SU-DHL-6 (cell line): ENCODE results near the gene MREG.

Experiments
- H2AFZ ChIP-seq: fragments of 200-600 bp; sonication (generic); 2 replicates; pipeline ENCODE4 v1.6.1; 2014; ENCODE audit warnings: low read depth, mild to moderate bottlenecking, moderate library complexity, mixed read lengths, antibody characterized with exemption, low read length; ENCODE audit not compliant: severe bottlenecking
- H3F3A ChIP-seq: fragments of 200-600 bp; shearing (Covaris generic); 2 replicates; pipeline ENCODE4 v1.6.0; 2016; ENCODE audit warnings: antibody characterized with exemption, mild to moderate bottlenecking; ENCODE audit not compliant: insufficient read depth
- H3K27ac ChIP-seq: fragments of 200-600 bp; sonication (generic); 2 replicates; pipeline ENCODE4 v1.5.1; 2016; ENCODE audit warnings: low read depth, mild to moderate bottlenecking, low read length, moderate library complexity, mixed read lengths
- H3K27me3 ChIP-seq: fragments of 200-600 bp; sonication (generic), shearing (Covaris generic); 2 replicates; pipeline ENCODE4 v1.6.0; 2014; ENCODE audit warnings: mild to moderate bottlenecking, low read length
- H3K36me3 ChIP-seq: fragments of 200-600 bp; sonication (generic); 2 replicates; pipeline ENCODE4 v1.6.1; 2014; ENCODE audit warnings: mild to moderate bottlenecking, low read length, mixed read lengths
- H3K4me2 ChIP-seq: fragments of 300-600, 200-600 bp; shearing (Covaris generic), sonication (generic); 2 replicates; pipeline ENCODE4 v1.6.0; 2014; ENCODE audit warnings: low read length, low read depth, mild to moderate bottlenecking; ENCODE audit not compliant: poor library complexity, severe bottlenecking
- H3K4me3 ChIP-seq: fragments of 200-600 bp; sonication (generic); 2 replicates; pipeline ENCODE4 v1.5.1; 2014; ENCODE audit warnings: antibody characterized with exemption, low read length, mild to moderate bottlenecking, mixed read lengths; ENCODE audit not compliant: insufficient read depth, poor library complexity, severe bottlenecking
- H3K79me2 ChIP-seq: fragments of 200-600 bp; sonication (generic); 2 replicates; pipeline ENCODE4 v1.6.1; 2014; ENCODE audit warnings: mild to moderate bottlenecking, low read length, moderate library complexity; ENCODE audit not compliant: insufficient read depth
- H3K9ac ChIP-seq: fragments of 200-600 bp; sonication (generic); 2 replicates; pipeline ENCODE4 v1.7.0; 2014; ENCODE audit warnings: mild to moderate bottlenecking, low read length
- H3K9me2 ChIP-seq: fragments of 200-600 bp; sonication (generic); replicated peaks from 2 replicates; pipeline ENCODE4 v1.6.1; 2014; ENCODE audit warnings: low read length; ENCODE audit not compliant: insufficient read depth
- H3K9me3 ChIP-seq: fragments of 200-600 bp; sonication (generic); 2 replicates; pipeline ENCODE4 v1.6.1; 2014; ENCODE audit warnings: low read length, mixed read lengths; ENCODE audit not compliant: insufficient read depth
- H4K20me1 ChIP-seq: fragments of 200-600 bp; sonication (generic); 2 replicates; pipeline ENCODE4 v1.6.1; 2014; ENCODE audit warnings: low read depth, mild to moderate bottlenecking, antibody characterized with exemption, low read length, moderate library complexity, mixed read lengths
- EZH2phosphoT487 ChIP-seq: fragments of 200-600 bp; sonication (generic), shearing (Covaris generic); conservative IDR thresholded peaks from 2 replicates; pipeline ENCODE4 v1.6.1; 2018; ENCODE audit warnings: mild to moderate bottlenecking, antibody characterized with exemption, low read length, moderate library complexity, mixed read lengths
- TF ChIP-seq, protein P1 (sequence below): fragments of 200-600 bp; sonication (generic); IDR thresholded peaks from one replicate; pipeline ENCODE4 v1.5.1; 2017; ENCODE audit warnings: antibody characterized with exemption, mild to moderate bottlenecking, low read length, moderate library complexity; ENCODE audit not compliant: insufficient read depth, poor library complexity, severe bottlenecking

The MREG gene

DNA sequence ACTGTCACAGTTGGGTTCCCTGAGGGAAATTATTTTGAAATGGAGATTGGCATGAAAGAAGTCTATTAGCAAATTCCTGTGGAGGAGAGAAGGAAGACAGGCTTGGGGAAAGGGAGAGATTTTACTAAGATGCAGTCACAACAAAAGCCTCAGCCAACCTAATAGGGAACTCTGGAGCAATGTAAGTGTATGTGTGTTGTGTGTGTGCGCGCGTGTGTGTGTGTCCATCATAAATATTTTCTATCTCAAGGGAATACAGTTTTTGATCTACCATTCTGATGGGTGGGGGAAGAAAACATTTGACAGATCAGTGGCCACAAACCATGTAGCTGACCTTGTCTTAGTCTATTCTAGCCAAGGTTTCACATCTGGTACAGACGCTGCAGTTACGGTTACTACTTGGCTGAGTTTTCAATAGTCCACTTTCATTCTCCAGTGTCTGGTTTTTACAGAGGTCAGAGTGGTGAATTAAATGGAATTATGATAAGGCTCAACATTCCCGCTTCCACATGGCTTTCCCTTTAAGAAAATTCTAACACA, 72.6 kb downstream of the MREG start:
- no peaks in the 10 kb centered on the region for H3K79me2 ChIP-seq
- no peaks in the 10 kb centered on the region for H3K27me3 ChIP-seq
- H4K20me1 ChIP-seq: no peaks in the 10 kb centered on the region
- no peaks in the 10 kb centered on the region for H3K36me3 ChIP-seq
- H3K9ac ChIP-seq: no peak overlapping the region
- TF ChIP-seq, protein P1, sequence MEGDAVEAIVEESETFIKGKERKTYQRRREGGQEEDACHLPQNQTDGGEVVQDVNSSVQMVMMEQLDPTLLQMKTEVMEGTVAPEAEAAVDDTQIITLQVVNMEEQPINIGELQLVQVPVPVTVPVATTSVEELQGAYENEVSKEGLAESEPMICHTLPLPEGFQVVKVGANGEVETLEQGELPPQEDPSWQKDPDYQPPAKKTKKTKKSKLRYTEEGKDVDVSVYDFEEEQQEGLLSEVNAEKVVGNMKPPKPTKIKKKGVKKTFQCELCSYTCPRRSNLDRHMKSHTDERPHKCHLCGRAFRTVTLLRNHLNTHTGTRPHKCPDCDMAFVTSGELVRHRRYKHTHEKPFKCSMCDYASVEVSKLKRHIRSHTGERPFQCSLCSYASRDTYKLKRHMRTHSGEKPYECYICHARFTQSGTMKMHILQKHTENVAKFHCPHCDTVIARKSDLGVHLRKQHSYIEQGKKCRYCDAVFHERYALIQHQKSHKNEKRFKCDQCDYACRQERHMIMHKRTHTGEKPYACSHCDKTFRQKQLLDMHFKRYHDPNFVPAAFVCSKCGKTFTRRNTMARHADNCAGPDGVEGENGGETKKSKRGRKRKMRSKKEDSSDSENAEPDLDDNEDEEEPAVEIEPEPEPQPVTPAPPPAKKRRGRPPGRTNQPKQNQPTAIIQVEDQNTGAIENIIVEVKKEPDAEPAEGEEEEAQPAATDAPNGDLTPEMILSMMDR: no peak
- TF ChIP-seq EZH2phosphoT487: no peak
- H3K9me2 ChIP-seq: no peaks in the 10 kb centered on the region
- no peak overlapping the region for H3K27ac ChIP-seq
- H3K4me3 ChIP-seq: no peak overlapping the region
- H3F3A ChIP-seq: no peaks in the 10 kb centered on the region
- H3K9me3 ChIP-seq: no peaks in the 10 kb centered on the region
- no peak overlapping the region for H2AFZ ChIP-seq
- H3K4me2 ChIP-seq: no peak overlapping the region

DNA sequence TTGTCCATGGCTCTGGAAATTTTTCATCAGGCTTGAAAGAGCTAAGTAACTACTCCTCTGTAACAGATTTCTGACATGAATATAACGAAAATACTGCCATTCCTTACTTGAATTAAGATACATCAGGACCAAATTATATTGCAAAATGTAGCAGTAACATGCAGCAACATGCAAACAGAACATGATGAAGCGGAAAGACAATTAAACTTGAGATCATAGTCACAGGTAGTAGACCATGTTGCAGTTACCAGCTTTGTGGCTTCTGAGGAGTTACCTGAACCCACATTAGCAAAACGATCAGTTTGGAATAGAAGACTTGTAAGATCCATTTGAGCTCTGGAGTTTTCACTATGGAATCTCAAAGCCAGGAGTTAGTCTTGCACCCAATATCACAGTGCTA, 76.2 kb downstream of the MREG start:
- Histone ChIP-seq H3K79me2 (no peaks in the 10 kb centered on the region), H3K9ac (no peak overlapping the region), H2AFZ (no peak overlapping the region), H3K36me3 (no peaks in the 10 kb centered on the region), H4K20me1 (no peaks in the 10 kb centered on the region), H3K4me3 (no peak overlapping the region), H3K27me3 (no peaks in the 10 kb centered on the region), H3K4me2 (no peak overlapping the region), H3F3A (no peaks in the 10 kb centered on the region), H3K9me2 (no peaks in the 10 kb centered on the region), H3K27ac (no peak overlapping the region), H3K9me3 (no peaks in the 10 kb centered on the region)
- TF ChIP-seq, protein P1: no peak
- no peak for TF ChIP-seq EZH2phosphoT487

DNA sequence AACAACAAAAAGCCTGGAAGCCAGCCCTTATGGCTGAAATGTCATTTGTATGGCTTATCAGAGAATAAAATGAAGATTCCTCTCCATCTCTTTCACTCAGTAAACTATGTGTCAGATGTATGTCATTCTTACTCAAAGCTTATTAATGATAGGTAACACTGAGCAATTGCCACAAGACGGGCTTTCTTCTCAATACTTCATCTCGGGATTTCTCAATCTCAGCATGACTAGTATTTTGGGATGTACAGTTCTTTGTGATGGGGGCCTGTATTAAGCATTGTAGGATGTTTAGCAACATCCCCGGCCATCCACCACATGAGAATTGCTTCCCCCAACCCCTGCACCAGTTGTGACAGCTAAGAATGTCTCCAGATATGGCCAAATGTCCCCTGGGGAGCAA, 80.2 kb downstream of the MREG start:
- Histone ChIP-seq H3K4me2 (no peak overlapping the region), H2AFZ (no peak overlapping the region), H3K36me3 (no peaks in the 10 kb centered on the region), H3K27me3 (no peaks in the 10 kb centered on the region), H3K79me2 (no peaks in the 10 kb centered on the region), H4K20me1 (no peaks in the 10 kb centered on the region), H3K9me2 (no peaks in the 10 kb centered on the region), H3K9me3 (no peaks in the 10 kb centered on the region), H3K4me3 (no peak overlapping the region), H3K9ac (no peak overlapping the region), H3F3A (no peaks in the 10 kb centered on the region), H3K27ac (no peak overlapping the region)
- no peak for TF ChIP-seq EZH2phosphoT487
- TF ChIP-seq, protein P1: no peak
